HepG2 (cell line): ENCODE measurements around the gene PNPLA1. TPM values are rescaled to one million over a fixed set of nuclear protein-coding genes. Genes with fewer than 3 reads are reported as not detected.

Experiments
- ATAC-seq: fragments of 200-7000 bp; cut with Tn5 transposase; 3 replicates; pipeline ENCODE4 v1.9.1; 2020; ENCODE audit warnings: mild to moderate bottlenecking, moderate library complexity
- BruUV-seq: library from RNA; stranded (reverse); fragments of 400-500 nt; replicated peaks from 2 replicates; lab custom pipeline; 2021; lab: Mats Ljungman, UMichigan
- CTCF ChIA-PET: fragments of 300-600 bp; formaldehyde crosslinking; extraction: SDS; loops from one replicate; lab custom pipeline; 2021; ENCODE audit warnings: low total read pairs, inconsistent platforms, low intra/inter-chr PET ratio; lab: Yijun Ruan, JAX
- POLR2A ChIA-PET: fragments of 350-600 bp; sonication (Branson Sonifier 250); formaldehyde crosslinking; loops from one replicate; lab custom pipeline; 2020; ENCODE audit warnings: antibody characterized with exemption, inconsistent platforms; lab: Yijun Ruan, JAX
- DNase-seq: peaks from one replicate; pipeline ENCODE4 v3.0.0-alpha.2; 2015; ENCODE audit warnings: low spot score
- FAIRE-seq: peaks from 3 replicates; lab custom pipeline; 2011; peaks lifted over from hg19 to GRCh38; lab: Jason Lieb, UNC
- H2AFZ ChIP-seq: one replicate; pipeline ENCODE4 v1.6.1; 2011; ENCODE audit warnings: low read length, inconsistent platforms
- H3K27ac ChIP-seq: fragments of 300-600 bp; 3 replicates; pipeline ENCODE4 v1.8.0; 2011; ENCODE audit warnings: mixed run types, mild to moderate bottlenecking, mixed read lengths, low read length, inconsistent platforms; ENCODE audit not compliant: insufficient read depth; ENCODE audit errors: extremely low read length
- H3K27me3 ChIP-seq, 2 experiments: fragments of 200-600 bp in 1 of 2; 2 replicates in 1 of 2; 3 replicates in 1 of 2; pipeline versions ENCODE4 v1.6.0 to v1.8.0; 2011; ENCODE audit warnings: low read length in 2 of 2, mild to moderate bottlenecking in 2 of 2, moderate library complexity in 2 of 2, inconsistent platforms in 1 of 2; ENCODE audit not compliant: insufficient read depth in 2 of 2, control insufficient read depth in 1 of 2
- H3K36me3 ChIP-seq, 2 experiments: fragments of 200-600 bp in 1 of 2; replicated peaks in 1 of 2; 2 replicates in 1 of 2; 3 replicates in 1 of 2; pipeline versions ENCODE4 v1.5.1 to v1.8.0; 2011; ENCODE audit warnings: low read length in 2 of 2, inconsistent platforms in 1 of 2; ENCODE audit not compliant: insufficient read depth in 2 of 2, control insufficient read depth in 1 of 2
- H3K4me1 ChIP-seq: 2 replicates; pipeline ENCODE4 v1.5.1; 2012; ENCODE audit warnings: low read length, inconsistent platforms; ENCODE audit not compliant: insufficient read depth
- H3K4me2 ChIP-seq: 2 replicates; pipeline ENCODE4 v1.6.0; 2011; ENCODE audit warnings: low read depth, low read length, inconsistent platforms
- H3K4me3 ChIP-seq, 3 experiments: fragments of 200-600 bp in 1 of 3; sonication (generic), shearing (Covaris generic) in 1 of 3; replicated peaks in 1 of 3; 2 replicates each; pipeline ENCODE4 v1.5.1; 2011 to 2016; ENCODE audit warnings: low read length in 3 of 3, inconsistent platforms in 2 of 3, low read depth in 2 of 3, mild to moderate bottlenecking in 2 of 3, control low read depth in 1 of 3, mixed read lengths in 1 of 3; ENCODE audit not compliant: insufficient read depth in 1 of 3
- H3K79me2 ChIP-seq: one replicate; pipeline ENCODE4 v1.6.1; 2011; ENCODE audit warnings: low read length, inconsistent platforms; ENCODE audit not compliant: insufficient read depth
- H3K9ac ChIP-seq: 2 replicates; pipeline ENCODE4 v1.6.0; 2011; ENCODE audit warnings: mild to moderate bottlenecking, low read depth, low read length, inconsistent platforms; ENCODE audit not compliant: insufficient read depth
- H3K9me3 ChIP-seq: 2 replicates; pipeline ENCODE4 v1.5.1; 2012; ENCODE audit warnings: mild to moderate bottlenecking, low read length
- H4K20me1 ChIP-seq: 2 replicates; pipeline ENCODE4 v1.6.0; 2011; ENCODE audit warnings: inconsistent platforms, mild to moderate bottlenecking, low read length, moderate library complexity; ENCODE audit not compliant: insufficient read depth
- IRF2 ChIP-seq: IDR thresholded peaks from 2 replicates; pipeline ENCODE4 v1.6.1; 2018; ENCODE audit warnings: missing genetic modification reagents, missing compliant biosample characterization
- NR2C2 ChIP-seq: sonication (generic); formaldehyde crosslinking; IDR thresholded peaks from 2 replicates; pipeline ENCODE4 v1.4.0; 2020; ENCODE audit warnings: missing genetic modification reagents, mild to moderate bottlenecking, moderate library complexity, borderline replicate concordance
- NR2F1 ChIP-seq, 2 experiments: fragments of 450-650 bp in 1 of 2; formaldehyde crosslinking in 1 of 2; IDR thresholded peaks; 2 replicates each; pipeline versions ENCODE4 v1.5.0 to v1.6.1; 2016 to 2020; ENCODE audit warnings: mild to moderate bottlenecking in 1 of 2, missing compliant biosample characterization in 1 of 2, missing genetic modification reagents in 1 of 2, moderate library complexity in 1 of 2
- PCBP1 ChIP-seq: fragments of 200-400 bp; formaldehyde crosslinking; IDR thresholded peaks from 2 replicates; pipeline ENCODE4 v1.6.1; 2017; ENCODE audit warnings: mild to moderate bottlenecking, low read depth, low read length, borderline replicate concordance
- RARA ChIP-seq: IDR thresholded peaks from 2 replicates; pipeline ENCODE4 v1.6.1; 2016; ENCODE audit warnings: missing genetic modification reagents, missing compliant biosample characterization
- RFXANK ChIP-seq: IDR thresholded peaks from 2 replicates; pipeline ENCODE4 v1.6.1; 2016
- SNAPC5 ChIP-seq: sonication (generic); formaldehyde crosslinking; IDR thresholded peaks from 2 replicates; pipeline ENCODE4 v1.8.1; 2023; ENCODE audit warnings: mild to moderate bottlenecking, missing genetic modification reagents, borderline replicate concordance
- ZNF263 ChIP-seq: sonication (generic); formaldehyde crosslinking; IDR thresholded peaks from 2 replicates; pipeline ENCODE4 v1.4.0; 2020; ENCODE audit warnings: missing genetic modification reagents
- ZNF335 ChIP-seq: sonication (generic); formaldehyde crosslinking; IDR thresholded peaks from 2 replicates; pipeline ENCODE4 v1.4.0; 2020; ENCODE audit warnings: missing genetic modification reagents
- ZNF484 ChIP-seq: sonication (generic); formaldehyde crosslinking; IDR thresholded peaks from 2 replicates; pipeline ENCODE4 v1.5.1; 2020; ENCODE audit warnings: mild to moderate bottlenecking, low read depth, missing genetic modification reagents, borderline replicate concordance
- ZNF687 ChIP-seq: sonication (generic); formaldehyde crosslinking; IDR thresholded peaks from 2 replicates; pipeline ENCODE4 v1.5.1; 2020; ENCODE audit warnings: mild to moderate bottlenecking, missing genetic modification reagents, moderate library complexity
- ZNF7 ChIP-seq: IDR thresholded peaks from 2 replicates; pipeline ENCODE4 v1.6.1; 2016; ENCODE audit warnings: missing biosample characterization, missing genetic modification reagents
- WGBS: methylation state at CpG from one replicate; pipeline ENCODE4 v1.1.6; 2017; ENCODE audit warnings: low lambda C conversion rate; 5-methylcytosine and 5-hydroxymethylcytosine counted together
- in situ Hi-C: cut with HindIII; loops from 2 replicates; pipeline ENCODE4 v1.10.0; 2017; ENCODE audit warnings: low pct_unique_long_range_greater_than_20kb; ENCODE audit not compliant: extremely low pct_ligation_motif_present
- intact Hi-C: fragments of 100-400 bp; cut with micrococcal nuclease; formaldehyde crosslinking; loops from one replicate; pipeline ENCODE4 v1.10.0; 2022; ENCODE audit not compliant: unreplicated experiment
- polyA plus RNA-seq, 8 experiments: library from polyadenylated mRNA; depleted of rRNA in 3 of 8; stranded (reverse) in 7 of 8; unstranded in 1 of 8; fragments of >200 nt; fragmentation: Illumina TruSeq in 4 of 8; extraction: Trizol in 4 of 8; gene quantifications; 2 replicates each; pipeline versions ENCODE4 v1.2.1 to v1.2.3, GENCODE V29; 2011 to 2016; ENCODE audit warnings: low read depth in 4 of 8, missing spikeins in 1 of 8, mixed read lengths in 1 of 8; ENCODE audit not compliant: insufficient read depth in 1 of 8
- total RNA-seq, 5 experiments: library from RNA; depleted of rRNA; stranded (reverse); fragments of >200 nt; fragmentation: Illumina TruSeq; extraction: Trizol; gene quantifications; 2 replicates each; pipeline ENCODE4 v1.2.3, GENCODE V29; 2016; ENCODE audit warnings: low read depth in 1 of 5
- TF ChIP-seq, protein P1 (sequence below): sonication (generic); formaldehyde crosslinking; IDR thresholded peaks from 2 replicates; pipeline ENCODE4 v1.5.0; 2020; ENCODE audit warnings: missing genetic modification reagents
- TF ChIP-seq, protein P2 (sequence below): sonication (generic); formaldehyde crosslinking; IDR thresholded peaks from 2 replicates; pipeline ENCODE4 v1.5.0; 2020; ENCODE audit warnings: mild to moderate bottlenecking, missing genetic modification reagents, moderate library complexity
- TF ChIP-seq, protein P3 (sequence below): sonication (generic); formaldehyde crosslinking; IDR thresholded peaks from 2 replicates; pipeline ENCODE4 v1.5.0; 2020; ENCODE audit warnings: mild to moderate bottlenecking, missing genetic modification reagents, borderline replicate concordance

Gene PNPLA1
- total and polyA plus RNA-seq, 2 of the 13 experiments (the other 11 are each of a cell fraction or from before 2014, with no cell fraction given): not detected

DNA sequence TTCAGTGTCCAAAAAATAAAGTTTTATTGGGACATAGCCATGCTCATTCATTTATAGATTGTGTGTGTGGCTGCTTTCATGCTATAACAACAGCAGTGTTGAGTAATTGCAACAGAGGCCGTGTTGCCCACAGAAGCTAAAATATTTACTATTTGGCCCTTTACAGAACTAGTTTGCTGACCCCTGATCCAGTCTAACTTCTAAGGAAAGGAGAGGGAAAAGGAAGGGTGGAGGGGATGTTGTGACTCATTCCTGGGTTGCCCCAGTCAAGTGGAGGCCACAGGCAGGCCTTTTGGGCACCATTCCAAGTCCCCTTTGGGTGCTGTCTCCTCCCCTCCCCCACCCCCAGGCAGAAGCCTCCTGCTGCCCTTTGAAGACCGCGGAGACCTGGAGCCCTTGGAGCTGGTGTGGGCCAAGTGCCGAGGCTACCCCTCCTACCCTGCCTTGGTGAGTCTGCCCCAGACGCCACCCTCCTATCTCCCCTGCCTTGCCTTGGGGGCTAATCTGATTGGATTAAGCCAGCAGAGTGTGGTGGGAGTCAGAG is 44.9 kb upstream of the PNPLA1 start:
- in situ Hi-C loops (no loop called here), intact Hi-C loops (no loop called here)
- no peak for DNase-seq
- no peak overlapping the region for H3K4me3 ChIP-seq
- ATAC-seq: no peak; the same call in 1 of the 3 replicates
- no peaks in the 10 kb centered on the region for H3K79me2 ChIP-seq
- peaks cover 15% of the 10 kb centered on the region for H3K4me1 ChIP-seq
- POLR2A ChIA-PET: interaction anchor here (0.7 kb wide), 1 partner anchor 15 kb away, joined by 3 read pairs; no protein-coding TSS in a partner anchor
- BruUV-seq: no TSS peak
- CTCF ChIA-PET: no interaction called here
- H3K27ac ChIP-seq: peak overlapping the region; percentile 17
- H2AFZ ChIP-seq: no peak overlapping the region
- no peaks in the 10 kb centered on the region for H4K20me1 ChIP-seq
- no peak overlapping the region for H3K9ac ChIP-seq
- peaks cover 38 to 92% of the 10 kb centered on the region in 2 experiments for H3K36me3 ChIP-seq
- H3K4me2 ChIP-seq: no peak overlapping the region
- no peak for FAIRE-seq
- no peaks in the 10 kb centered on the region for H3K9me3 ChIP-seq
- 80% methylated on average over 3 of the region's 5 CpGs for WGBS
- no peaks in the 10 kb centered on the region for H3K27me3 ChIP-seq
- TF ChIP-seq ZNF484 (CRISPR knock-in tag) (no peak), RARA (CRISPR knock-in tag) (peak; percentile 53; the same call in 1 of the 2 replicates), IRF2 (no peak), NR2F1 (CRISPR knock-in tag; IDR thresholded peaks at IDR 0.05) (no peak), ZNF335 (no peak), ZNF7 (CRISPR knock-in tag) (no peak), NR2C2 (CRISPR knock-in tag) (no peak), SNAPC5 (CRISPR knock-in tag) (no peak), ZNF263 (CRISPR knock-in tag) (no peak), RFXANK (CRISPR knock-in tag) (no peak), PCBP1 (0 out of 2 replicates have a peak, but pooled peaks have one; percentile 32), ZNF687 (CRISPR knock-in tag) (peak; percentile 35)
- TF ChIP-seq, protein P1, sequence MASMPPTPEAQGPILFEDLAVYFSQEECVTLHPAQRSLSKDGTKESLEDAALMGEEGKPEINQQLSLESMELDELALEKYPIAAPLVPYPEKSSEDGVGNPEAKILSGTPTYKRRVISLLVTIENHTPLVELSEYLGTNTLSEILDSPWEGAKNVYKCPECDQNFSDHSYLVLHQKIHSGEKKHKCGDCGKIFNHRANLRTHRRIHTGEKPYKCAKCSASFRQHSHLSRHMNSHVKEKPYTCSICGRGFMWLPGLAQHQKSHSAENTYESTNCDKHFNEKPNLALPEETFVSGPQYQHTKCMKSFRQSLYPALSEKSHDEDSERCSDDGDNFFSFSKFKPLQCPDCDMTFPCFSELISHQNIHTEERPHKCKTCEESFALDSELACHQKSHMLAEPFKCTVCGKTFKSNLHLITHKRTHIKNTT (CRISPR knock-in tag): no peak
- TF ChIP-seq, protein P2, sequence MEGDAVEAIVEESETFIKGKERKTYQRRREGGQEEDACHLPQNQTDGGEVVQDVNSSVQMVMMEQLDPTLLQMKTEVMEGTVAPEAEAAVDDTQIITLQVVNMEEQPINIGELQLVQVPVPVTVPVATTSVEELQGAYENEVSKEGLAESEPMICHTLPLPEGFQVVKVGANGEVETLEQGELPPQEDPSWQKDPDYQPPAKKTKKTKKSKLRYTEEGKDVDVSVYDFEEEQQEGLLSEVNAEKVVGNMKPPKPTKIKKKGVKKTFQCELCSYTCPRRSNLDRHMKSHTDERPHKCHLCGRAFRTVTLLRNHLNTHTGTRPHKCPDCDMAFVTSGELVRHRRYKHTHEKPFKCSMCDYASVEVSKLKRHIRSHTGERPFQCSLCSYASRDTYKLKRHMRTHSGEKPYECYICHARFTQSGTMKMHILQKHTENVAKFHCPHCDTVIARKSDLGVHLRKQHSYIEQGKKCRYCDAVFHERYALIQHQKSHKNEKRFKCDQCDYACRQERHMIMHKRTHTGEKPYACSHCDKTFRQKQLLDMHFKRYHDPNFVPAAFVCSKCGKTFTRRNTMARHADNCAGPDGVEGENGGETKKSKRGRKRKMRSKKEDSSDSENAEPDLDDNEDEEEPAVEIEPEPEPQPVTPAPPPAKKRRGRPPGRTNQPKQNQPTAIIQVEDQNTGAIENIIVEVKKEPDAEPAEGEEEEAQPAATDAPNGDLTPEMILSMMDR (CRISPR knock-in tag): no peak
- TF ChIP-seq, protein P3, sequence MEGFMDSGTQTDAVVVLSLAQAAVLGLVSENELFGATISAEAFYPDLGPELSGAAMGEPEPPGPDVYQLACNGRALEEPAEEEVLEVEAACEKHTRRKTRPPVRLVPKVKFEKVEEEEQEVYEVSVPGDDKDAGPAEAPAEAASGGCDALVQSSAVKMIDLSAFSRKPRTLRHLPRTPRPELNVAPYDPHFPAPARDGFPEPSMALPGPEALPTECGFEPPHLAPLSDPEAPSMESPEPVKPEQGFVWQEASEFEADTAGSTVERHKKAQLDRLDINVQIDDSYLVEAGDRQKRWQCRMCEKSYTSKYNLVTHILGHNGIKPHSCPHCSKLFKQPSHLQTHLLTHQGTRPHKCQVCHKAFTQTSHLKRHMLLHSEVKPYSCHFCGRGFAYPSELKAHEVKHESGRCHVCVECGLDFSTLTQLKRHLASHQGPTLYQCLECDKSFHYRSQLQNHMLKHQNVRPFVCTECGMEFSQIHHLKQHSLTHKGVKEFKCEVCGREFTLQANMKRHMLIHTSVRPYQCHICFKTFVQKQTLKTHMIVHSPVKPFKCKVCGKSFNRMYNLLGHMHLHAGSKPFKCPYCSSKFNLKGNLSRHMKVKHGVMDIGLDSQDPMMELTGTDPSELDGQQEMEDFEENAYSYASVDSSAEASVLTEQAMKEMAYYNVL (CRISPR knock-in tag): no peak
